Skin of body (tissue), 2 donors: ENCODE results near the gene OSGIN1. TPM values are rescaled to one million over a fixed set of nuclear protein-coding genes. Genes with fewer than 3 reads are reported as not detected.

ENCODE experiments used
- DNase-seq: peaks from one replicate; lab custom pipeline; 2025; lab: John Stamatoyannopoulos, UW
- total RNA-seq: library from RNA; depleted of rRNA; stranded (reverse); fragments of >200 nt; gene quantifications from one replicate; pipeline ENCODE4 v1.2.3, GENCODE V29; 2014

The OSGIN1 gene
- total RNA-seq, 1 donor from 2014 or later, result 0.30 TPM

DNA sequence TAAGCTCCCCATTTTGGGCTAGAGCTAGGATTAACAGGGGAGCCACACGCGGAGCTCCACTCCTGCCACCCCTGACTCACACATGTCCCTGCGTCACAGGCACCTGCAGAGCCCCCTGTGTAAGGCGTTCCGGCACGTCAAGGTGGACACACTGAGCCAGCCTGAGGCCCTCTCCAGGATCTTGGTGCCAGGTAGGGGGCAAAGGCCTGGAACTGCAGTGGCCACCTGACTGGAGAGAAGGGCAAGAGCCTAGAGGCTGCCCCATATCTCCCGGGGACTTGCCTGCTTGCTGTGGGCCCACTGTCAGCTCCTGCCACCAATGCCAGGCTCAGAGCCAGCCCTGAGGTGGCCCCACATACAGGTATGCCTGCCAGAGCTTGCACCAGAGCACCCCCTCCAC is 48.7 kb downstream of the OSGIN1 start:
- no peak for DNase-seq

DNA sequence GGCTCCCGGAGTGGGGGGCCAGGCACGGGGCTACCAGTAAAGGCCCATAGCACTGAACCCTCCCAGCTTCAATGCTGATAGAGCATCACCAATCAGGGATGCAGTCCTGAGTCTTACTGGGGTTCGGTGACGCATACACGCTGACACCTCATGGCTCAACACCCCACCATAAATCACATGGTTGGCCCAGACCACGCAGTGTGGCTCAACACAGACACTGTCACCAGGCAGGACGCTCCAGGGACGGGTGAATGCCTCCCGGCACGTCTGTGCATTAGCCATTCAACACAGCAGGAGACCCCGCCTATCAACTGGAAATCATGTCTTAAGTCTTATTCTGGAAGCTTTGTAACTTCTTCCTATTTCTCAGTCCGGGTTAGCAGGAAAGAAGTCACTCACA is 50.0 kb downstream of the OSGIN1 start:
- DNase-seq, result no peak

GRCh38 chr16:84004442-84004841 is 51.4 kb downstream of the OSGIN1 start:
- no peak for DNase-seq

DNA sequence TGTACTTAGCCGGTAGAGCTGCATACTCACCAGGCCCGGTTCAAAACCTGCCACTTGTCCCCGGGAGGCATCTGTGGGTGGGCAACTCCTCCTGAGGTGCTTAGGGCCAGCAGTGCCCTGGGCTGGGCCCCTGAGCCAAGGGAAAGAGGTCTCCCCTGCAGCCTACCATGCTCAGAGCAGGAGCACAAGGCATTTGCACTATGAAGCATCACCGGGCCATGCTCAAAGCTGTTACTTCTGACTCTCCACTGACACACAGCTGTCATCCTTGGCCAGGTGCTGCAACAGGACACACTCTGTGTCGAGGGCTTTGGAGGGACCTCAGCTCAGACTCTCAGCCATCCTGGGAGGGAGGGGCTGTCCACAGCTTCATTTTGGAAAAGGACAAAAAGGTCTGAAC is 52.4 kb downstream of the OSGIN1 start:
- no peak for DNase-seq

DNA sequence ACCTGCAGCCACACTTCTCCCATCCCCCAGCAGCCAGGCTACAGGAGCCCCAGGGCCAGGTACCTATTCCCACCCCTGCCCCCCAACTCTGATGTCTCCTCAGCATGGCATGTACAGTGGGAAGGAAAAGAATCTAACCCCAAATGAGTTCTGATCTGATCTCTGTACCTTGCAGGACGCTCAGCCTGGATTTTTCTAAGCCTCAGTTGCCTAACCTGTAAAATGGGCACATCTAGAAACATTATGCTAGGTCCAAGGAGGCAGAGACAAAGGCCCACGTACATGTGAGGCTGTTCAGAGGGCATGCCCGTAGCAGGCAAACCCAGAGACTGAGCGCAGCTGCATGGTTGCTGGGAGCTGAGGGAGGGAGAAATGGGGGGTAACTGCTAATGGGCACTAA is 54.5 kb downstream of the OSGIN1 start:
- DNase-seq, result no peak

DNA sequence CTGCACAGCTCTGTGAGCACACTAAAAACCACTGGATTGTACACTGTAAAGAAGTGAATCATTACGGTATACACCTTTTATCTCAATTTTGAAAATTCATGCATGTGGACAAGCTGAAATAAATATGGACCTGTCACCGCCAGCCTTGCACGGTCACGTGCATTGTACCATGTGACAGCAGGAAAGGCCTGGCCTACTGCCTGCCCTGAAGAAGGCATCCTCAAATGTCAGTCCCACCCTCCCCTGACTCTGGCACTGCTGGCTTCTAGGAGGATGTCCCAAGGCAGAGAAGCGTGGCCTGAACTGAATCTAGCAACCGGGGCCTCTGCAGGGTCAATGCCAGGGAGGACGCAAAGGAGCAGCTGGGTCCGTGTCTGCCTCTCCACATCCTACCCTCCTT is 54.9 kb downstream of the OSGIN1 start:
- DNase-seq, result no peak

- DNase-seq, result no peak
Measured at GRCh38 chr16:84009282-84009681, 56.2 kb downstream of the OSGIN1 start.

- no peak for DNase-seq
Measured at GRCh38 chr16:84013787-84014569, 60.9 kb downstream of the OSGIN1 start.

DNA sequence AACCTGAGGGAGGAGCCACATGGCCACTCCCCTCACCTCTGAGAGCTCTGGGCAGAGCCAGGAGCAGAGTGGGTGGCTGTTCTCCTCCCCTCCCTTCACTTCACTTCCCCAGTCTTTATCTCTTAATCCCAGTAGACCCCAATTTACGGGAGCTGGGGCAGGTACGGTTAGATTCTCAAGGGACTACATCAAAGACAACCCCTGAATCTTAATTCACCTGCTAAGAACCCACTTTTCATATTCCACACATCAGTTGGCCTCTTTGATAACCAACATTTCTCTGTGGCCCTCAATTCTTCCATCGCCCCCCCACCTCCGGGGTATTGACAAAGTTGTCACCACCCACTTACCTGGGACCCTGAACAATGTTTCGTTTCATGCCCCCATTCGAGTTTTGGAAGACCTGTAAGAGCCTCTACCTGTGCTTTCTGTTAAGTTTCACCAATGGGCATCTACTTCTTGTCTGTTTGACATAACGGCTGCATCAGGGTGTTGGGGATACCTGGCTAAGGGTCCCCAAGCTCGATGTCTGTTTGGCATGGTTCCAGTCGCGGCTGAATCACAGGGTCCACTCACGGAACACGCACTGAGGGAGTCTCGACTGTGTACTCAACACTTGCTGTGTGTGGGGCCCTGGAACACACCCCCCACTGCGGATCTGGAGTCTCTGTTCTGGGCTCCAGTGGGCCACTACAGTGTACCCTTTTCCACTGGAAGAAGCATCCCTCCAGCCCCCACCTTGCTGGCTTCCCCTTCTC is 61.7 kb downstream of the OSGIN1 start:
- no peak for DNase-seq

- DNase-seq, result no peak
Measured at GRCh38 chr16:84015399-84015798, 62.4 kb downstream of the OSGIN1 start.

Other genes starting within 250 kb of the OSGIN1 start
- gene HSBP1, start 145.3 kb upstream of the OSGIN1 start, total RNA-seq, result 59.5 TPM
- 3.1 TPM for gene MLYCD, start 54.1 kb upstream of the OSGIN1 start, total RNA-seq
- 0.39 TPM for gene NECAB2, start 15.0 kb downstream of the OSGIN1 start, total RNA-seq
- not detected for gene SLC38A8, start 89.6 kb downstream of the OSGIN1 start, total RNA-seq
- 66.1 TPM for gene MBTPS1, start 163.7 kb downstream of the OSGIN1 start, total RNA-seq
- gene HSDL1, start 191.9 kb downstream of the OSGIN1 start, total RNA-seq, result 22.1 TPM
- gene DNAAF1, start 192.1 kb downstream of the OSGIN1 start, total RNA-seq, result not detected
- 22.8 TPM for gene TAF1C, start 233.8 kb downstream of the OSGIN1 start, total RNA-seq
- gene ADAD2, start 237.9 kb downstream of the OSGIN1 start, total RNA-seq, result 0.39 TPM